Activated CD8-positive, alpha-beta memory T cell treated with anti-CD3 and anti-CD28 coated beads for 1 hour (primary cell): ENCODE data around the gene ALPK1.

Experiments
- DNase-seq, 2 donors: peaks; one replicate each; pipeline ENCODE4 v3.0.0-alpha.2; 2020; ENCODE audit warnings: low read depth in 1 of 2; ENCODE audit errors: extremely low read depth in 1 of 2

Gene ALPK1

DNA sequence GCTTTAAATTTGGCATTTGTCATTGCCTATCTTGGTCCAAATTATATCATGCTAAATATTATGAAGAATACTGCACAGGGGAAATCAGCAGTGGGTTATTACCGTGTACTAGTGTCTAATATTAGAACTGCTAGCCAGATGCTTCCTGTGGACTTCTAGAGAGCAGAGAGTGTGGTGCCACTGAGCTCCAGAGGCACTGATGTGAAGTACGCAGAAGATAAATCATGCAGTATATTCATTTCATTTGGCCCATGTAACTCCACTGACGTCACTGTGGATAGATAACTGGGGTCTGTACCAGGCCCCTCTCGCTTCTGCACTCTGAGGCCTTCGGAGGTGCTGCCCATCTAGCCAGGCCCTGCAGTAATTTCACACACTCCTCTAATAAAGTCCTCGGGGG, 80.0 kb downstream of the ALPK1 start:
- DNase-seq = no peak

DNA sequence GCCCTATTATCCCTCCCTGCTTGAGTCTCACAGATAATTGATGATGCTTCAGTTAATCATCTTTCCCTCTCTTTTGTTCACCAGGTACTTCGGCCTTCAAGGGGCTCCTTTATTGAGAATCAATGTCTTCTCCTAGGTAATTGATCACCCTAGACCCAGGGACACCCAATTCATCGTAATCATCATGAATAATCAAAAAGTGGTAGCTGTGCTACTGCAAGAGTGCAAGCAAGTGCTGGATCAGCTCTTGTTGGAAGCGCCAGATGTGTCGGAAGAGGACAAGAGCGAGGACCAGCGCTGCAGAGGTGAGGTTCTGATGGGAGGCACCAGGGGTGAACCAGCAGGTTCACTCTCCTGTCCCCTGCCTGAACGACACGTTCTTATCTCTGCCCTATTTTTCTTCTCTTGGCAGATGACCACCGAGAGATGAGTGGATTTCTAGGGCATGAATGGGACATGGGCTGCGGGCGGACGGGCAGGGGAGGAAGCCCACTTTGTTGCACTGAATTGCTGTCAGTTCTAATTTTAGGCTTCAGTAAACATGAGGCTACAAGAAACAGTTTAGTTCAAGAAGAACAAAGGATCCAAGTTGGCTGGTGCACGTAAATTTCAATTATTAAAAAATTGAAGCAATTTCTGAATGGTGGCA, 80.5 kb downstream of the ALPK1 start:
- DNase-seq = no peak

DNA sequence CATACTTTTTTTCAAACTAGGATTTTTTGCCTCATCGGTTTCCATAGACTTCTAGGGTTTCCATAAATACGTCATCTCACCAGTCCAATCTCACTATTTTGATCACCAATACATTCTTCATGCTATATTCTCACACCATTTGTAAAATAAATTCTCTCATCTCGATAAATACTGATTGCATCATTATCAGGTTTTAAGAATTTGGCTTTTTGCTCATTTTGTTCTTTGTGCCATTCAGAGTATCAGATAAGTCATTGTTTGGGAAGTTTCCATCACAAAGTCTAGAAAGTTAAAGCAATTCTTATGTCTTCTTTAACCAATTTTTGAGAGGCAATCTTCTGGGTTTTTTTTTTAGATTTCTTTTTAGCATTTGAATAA, 81.1 kb downstream of the ALPK1 start:
- no peak for DNase-seq

DNA sequence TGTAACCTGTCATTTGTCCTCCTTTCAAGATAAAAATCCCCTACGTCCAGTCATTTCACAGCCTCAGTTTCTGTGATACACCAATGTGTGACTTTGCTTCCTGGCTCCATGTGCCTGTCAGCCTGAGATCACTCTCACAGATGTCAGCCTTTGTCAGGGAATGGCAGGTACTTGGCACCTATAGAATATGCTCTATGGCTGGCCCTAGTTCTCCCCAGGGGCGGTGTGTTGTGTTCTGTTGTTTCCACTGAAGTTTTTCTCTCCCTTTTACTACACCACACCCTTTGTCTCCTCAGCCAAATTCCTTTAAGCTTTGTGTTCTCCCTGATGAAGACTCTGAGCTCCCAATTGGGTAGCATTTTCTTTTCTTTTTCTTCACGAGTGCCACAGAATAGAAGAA, 81.7 kb downstream of the ALPK1 start:
- DNase-seq = no peak

DNA sequence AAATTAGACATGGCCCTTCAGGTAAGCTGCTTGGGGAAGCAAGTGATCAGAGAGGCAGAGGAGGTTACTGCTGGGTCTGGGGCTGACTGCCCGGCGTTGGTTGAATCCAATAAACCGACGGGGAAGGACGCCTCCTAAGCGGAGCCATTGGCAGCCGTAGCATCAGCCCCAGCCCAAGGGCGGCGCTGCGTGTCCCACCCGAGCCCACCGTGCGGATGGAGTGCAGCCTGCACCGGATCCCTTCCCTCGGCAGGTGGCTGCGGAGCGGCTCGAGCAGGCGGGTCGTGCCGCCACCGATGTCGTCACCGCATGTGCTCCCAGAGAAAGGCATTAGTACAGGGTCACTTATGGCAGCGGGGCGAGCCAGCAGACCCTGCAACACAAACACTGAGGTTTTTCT, 82.1 kb downstream of the ALPK1 start:
- DNase-seq = no peak

DNA sequence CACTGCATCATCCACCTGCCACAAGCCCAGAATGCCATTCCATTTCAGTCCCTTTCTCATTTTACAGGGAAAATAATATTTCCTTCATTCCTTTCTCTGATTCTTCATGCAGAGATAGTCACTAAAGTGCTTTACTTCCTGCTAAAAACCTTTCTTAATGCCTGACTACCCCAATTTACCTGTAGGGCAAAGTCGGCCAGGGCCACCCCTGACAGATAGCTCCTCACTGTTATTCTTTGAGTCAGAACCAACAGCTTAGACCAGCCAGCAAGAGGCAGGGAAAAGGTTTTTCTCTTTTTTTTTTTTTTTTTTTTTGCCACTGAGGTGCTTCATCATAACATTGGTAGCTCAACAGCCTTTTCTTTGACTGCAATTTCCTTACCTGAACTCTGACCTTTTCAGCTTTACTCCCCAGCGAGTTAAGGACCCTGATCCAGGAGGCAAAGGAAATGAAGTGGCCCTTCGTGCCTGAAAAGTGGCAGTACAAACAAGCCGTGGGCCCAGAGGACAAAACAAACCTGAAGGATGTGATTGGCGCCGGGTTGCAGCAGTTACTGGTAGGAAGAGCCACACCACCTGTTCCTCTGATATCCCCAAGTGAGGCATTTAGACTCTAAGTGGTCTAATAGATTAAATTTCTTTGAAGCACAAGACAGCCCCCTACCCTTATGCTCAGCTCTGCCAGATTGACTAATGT, 85.0 kb downstream of the ALPK1 start:
- DNase-seq = no peak

DNA sequence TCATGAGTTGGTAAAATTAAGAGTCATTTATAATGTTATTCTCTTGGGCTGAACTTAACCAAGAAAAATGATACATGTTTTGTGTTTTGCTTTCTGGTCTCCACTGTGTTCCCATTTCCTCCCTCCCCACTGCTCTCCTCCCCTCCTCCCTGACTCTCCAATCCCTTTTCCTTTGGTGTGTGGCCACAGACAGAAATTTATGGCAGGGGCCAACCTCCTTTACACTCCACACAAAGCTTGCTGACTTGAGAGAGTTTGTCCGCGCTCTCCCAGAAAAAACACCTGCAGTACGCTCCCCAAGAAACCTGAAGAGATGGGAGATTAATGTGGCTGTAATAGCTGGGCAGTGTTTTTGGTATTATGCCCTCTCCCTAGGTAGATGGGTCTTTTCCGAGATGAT, 88.9 kb downstream of the ALPK1 start:
- no peak for DNase-seq

DNA sequence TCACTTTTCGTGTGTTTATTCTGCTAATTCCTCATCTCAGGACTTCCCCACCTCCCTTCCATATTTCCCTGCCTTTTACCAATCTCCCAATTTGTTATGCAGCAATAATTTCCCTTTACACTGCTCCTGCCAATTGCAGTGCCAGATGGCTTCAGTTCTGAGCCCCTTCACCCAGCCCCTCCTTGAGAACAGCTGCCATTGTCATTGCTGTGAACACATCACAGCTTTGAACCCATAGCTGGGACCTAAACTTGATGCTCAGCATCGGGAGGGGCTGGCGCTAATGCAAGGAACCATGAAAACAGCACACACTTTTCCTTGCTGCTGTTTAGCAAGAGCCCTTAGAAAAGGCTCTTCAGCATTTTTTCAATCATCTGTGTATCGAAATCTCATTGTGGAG, 104.9 kb downstream of the ALPK1 start:
- no peak for DNase-seq

DNA sequence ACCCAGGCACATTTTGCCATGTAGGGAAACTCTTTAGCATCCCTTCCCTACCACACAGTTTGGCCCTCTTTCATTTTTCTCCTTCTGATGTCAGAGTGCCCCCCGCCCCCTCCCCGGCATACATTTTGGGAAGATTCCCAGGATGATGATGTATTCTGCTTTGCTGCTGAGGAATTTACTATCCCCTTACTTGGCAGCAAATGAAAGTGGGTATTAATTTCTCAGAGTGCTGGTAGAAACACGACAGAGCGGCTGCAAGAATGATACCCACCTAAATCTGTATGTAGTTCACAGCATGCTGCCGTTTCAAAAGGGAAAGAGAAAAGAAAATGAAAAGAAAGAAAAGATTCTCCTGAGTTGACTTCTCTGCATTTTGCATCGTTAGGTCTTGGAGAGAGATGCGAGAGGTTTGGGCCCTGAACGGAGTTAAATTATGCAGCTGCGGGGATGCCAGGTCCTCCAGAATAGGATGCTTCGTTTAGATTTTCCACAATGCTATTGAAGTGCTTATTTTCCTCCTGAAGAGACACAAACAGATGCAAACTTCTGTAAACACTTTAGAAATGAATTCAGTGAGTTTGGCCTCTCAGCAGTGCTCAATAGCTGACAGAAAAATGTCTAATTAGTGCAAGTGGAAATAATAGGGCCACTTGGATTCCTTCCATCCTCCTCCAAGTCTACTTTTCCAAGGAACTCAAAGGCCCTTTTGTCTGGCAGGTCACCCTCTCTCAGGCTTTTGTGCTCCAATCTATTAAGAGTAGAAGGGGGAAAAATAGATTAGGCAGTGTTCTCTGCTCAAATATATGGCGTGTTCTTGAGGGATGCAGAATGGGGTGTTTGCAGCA, 106.2 kb downstream of the ALPK1 start:
- no peak for DNase-seq

DNA sequence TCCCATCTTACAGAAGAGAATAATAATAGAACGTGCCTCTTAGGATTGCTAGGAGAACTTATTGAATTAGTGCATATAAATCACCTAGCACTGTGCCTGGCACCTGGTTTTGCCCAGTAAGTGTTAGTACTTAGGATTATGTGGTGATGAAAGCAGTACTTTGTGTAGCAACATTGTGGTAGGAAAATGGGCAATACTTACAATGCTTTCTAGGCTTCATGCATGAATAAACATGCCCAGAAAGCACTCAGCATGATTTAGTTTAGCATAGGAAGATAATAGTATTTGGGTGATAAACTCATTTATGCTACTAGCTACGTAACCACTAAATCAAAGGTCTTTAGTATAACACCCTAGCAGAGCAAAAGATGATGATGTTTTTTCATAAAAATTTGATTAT, 113.2 kb downstream of the ALPK1 start:
- no peak for DNase-seq

DNA sequence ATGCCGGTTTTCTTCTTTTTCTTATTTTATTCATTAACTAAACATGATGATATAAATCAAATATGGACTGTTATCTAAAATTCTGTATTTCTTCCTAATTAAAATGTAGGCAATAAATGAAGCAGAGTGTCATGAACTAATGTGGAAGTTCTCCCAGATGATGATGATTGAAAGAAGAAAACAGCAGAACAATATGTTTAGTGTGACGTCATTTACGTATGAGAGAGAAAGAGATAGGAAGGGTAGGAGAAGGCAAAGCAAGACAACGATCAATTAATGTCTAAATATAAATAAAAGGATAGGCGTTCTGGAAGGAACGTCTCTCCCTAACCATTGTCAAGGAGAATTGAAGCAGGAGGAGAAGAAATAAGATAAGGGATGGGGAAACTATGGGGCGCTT, 113.6 kb downstream of the ALPK1 start:
- DNase-seq = no peak

DNA sequence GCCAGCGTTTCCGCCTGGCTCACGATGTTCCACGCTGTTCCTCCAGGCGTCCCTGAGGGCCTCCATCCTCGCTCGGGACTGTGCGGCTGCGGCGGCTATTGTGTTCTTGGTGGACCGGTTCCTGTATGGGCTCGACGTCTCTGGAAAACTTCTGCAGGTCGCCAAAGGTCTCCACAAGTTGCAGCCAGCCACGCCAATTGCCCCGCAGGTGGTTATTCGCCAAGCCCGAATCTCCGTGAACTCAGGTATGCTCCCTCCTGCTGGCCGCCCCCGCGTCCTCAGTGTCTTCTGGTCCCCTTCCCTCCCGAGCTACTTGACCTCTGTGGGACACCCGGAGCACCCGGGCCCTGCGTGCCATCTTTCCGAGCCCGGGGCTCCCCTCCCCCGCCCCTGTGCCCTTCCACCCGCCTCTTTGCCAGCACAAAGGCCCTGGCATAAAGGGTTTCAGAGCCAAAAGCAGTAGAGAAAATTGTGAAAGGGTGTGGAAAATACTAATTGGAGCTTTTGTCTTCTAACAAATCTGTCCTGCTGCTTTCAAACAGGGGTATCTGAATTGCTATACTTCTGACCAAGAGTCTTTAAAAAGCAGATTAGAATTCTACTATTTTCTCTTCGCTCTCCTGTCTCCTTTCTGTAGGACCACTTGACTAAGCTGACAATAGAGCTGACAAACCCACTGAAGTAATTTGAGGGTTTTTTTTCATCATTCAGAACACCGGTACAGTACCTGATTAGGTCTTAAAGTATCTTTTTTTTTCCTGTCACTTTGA, 114.8 kb downstream of the ALPK1 start:
- DNase-seq = no peak

DNA sequence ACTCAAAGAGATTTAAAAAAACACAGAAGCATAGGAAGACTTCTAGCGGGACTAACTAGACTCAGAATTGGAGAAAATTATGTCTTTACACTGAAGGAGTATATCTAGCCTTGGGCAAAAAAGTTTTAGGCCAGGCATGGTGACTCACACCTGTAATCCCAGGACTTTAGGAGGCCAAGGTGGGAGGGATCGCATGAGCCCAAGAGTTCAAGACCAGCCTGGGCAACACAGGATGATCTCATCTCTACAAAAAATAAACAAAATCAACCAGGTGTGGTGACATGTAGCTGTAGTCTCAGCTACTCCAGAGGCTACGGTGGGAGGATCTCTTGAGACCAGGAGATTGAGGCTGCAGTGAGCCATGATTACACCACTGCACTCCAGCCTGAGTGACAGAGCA, 119.3 kb downstream of the ALPK1 start:
- DNase-seq = no peak

DNA sequence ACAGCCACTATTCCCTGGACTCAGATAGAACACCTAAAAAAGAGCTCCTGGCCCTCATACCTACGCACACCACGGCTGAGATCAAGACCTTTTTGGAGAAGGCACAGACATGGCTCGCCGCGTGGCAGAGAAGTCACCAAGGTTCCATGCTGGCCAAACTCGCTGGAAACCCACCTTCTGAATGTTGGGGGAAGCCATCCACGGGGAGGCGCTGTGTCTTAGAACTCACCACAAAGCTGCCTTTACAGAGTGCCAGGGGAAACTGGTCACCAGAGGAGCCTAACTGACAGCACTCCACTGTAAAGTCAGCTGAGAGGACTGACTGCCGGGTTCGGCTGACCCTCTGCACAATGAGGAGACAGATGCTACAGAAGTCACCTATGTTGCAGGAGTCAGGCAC, 120.9 kb downstream of the ALPK1 start:
- DNase-seq = no peak

DNA sequence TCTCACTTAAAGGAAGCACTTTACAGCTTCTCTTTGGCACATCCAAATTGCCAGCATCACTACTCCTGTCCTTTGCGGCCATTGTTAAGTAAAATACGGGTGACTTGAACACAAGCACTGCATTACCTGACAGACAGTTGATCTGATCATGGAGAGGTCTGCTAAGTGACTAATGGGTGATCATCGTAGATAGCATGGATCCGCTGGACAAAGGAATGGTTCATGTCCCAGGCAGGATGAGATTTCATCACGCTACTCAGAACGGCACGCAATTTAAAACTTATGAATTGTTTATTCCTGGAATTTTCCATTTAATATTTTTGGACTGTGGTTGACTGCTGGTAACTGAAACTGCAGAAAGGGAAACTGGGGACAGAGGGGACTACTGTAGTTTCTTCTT, 124.7 kb downstream of the ALPK1 start:
- no peak for DNase-seq

DNA sequence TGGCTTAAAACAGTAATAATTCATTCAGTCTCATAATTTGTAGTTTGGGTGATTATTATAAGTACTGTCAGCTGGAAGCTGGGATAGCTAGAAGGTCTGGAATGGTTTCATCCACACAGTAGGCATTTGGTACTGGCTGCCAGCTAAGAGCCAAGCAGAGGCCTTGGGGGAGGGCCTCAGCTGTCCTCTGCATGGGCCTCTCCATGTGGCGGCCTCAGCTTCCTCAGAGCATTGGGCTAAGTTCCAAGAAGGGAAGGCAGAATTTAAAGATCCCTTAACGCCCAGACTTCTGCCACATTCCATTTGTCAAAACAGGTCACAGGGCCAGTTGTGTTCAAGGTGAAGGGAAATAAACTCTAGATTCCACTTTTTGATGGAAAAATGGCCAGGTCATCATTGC, 125.5 kb downstream of the ALPK1 start:
- no peak for DNase-seq

DNA sequence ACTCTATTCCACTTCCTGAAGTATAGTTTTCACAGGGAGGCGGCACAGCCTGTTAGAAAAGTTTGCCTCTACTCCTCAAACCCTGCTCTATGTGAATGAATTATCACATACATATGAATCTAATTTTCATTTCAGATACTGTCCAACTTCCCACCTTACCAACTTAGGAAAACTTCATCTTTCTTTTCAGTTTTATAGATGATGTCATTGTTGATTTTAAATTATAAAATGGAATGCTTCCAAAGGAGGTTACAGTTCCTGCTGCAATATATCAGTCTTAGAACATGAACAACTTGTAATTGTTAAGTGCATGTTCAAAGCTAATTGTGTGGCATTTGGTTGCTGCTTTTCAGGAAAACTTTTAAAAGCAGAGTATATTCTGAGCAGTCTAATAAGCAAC, 126.4 kb downstream of the ALPK1 start:
- DNase-seq = no peak

DNA sequence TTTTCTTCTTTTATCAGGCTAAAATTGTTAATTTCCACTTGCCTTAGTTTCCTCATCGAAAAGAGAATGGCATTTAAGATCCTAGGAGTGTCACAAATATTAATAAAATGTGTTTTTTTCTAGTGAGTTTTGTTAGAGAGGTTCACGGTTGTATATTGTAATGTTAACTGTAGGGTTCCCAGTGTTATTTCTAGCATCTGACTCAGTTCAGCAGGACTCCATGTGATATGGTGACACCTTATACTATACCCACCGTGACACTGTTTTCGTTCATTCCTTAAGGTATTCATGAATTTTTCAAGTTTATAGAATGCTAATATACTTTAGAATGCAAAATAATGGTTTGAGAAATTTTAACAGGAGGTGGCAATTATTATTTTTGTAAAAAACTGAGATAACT, 128.7 kb downstream of the ALPK1 start:
- no peak for DNase-seq

DNA sequence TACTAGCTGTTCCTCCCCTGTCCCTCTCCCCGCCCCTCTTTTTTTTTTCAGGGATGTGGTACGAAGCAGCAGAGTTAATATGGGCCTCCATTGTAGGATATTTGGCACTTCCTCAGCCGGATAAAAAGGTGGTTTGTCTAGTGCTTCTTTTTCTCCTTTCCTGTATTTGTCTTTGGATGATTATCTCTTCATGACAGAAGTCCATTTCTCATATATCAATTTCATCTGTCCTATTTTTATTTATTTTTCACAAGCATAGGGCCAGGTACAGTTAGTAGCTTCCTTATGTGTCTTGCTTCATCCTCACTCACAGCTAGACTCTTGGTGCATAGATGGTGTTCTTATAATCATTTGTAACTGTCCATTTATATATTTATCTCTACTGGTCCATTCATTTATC, 129.2 kb downstream of the ALPK1 start:
- DNase-seq = no peak

DNA sequence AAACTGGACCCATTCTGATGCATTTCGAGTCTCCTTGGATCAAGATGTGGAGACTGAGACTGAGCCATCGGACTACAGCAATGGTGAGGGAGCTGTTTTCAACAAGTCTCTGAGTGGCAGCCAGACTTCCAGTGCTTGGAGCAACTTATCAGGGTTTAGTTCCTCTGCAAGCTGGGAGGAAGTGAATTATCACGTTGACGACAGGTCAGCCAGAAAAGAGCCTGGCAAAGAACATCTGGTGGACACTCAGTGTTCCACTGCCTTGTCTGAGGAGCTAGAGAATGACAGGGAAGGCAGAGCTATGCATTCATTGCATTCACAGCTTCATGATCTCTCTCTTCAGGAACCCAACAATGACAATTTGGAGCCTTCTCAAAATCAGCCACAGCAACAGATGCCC, 134.0 kb downstream of the ALPK1 start:
- no peak for DNase-seq

DNA sequence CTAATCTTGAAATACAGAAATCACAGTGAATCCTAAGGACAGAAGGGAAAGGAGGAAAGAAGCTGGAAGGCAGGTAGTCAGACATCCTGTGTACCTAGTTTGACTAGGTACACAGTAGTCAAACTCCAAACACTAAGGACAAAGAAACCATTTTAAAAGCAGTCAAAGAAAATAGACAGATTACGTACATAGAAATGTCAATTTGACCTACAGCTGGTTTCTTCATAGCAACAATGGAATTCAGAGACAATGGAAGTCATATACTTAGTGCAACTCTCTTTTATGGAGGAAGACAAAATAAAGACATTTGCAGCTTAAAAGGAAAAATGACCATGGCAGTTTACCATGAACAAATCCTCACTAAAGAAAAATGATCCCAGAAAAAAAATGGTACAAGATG, 139.8 kb downstream of the ALPK1 start:
- DNase-seq = no peak
